Inflammatory macrophage treated with lipopolysaccharide for 1 hour (primary cell): ENCODE results near the gene SYPL2.
"Not testable (repeated sequence)": the region's sequence is repeated elsewhere in the genome, so short reads cannot be mapped to it uniquely, and the experiment has no call there.

Experiments used
- DNase-seq, 2 donors: peaks; one replicate each; pipeline ENCODE4 v3.0.0-alpha.2; 2020 to 2022

SYPL2 gene

DNA sequence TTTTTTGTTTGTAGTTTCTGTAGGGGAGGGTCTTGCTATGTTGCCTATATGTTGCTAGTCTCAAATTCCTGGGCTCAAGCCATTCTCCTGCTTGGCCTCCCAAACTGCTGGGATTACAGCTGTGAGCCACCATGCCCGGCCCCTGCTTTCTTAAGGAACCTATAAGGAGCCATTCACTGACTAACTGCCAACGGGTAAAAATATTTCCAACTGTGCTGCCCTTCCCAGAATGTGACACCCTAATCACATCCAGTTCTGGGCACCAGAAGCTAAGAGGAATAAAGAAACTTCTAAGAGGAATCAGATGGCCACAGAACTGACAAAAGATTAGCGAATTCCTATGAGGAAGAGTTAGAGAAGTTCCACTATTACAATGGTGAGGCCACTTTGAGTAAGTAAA is 6.4 kb downstream of the SYPL2 start:
- DNase-seq = peak in 1 of 2 donors; percentile 22

DNA sequence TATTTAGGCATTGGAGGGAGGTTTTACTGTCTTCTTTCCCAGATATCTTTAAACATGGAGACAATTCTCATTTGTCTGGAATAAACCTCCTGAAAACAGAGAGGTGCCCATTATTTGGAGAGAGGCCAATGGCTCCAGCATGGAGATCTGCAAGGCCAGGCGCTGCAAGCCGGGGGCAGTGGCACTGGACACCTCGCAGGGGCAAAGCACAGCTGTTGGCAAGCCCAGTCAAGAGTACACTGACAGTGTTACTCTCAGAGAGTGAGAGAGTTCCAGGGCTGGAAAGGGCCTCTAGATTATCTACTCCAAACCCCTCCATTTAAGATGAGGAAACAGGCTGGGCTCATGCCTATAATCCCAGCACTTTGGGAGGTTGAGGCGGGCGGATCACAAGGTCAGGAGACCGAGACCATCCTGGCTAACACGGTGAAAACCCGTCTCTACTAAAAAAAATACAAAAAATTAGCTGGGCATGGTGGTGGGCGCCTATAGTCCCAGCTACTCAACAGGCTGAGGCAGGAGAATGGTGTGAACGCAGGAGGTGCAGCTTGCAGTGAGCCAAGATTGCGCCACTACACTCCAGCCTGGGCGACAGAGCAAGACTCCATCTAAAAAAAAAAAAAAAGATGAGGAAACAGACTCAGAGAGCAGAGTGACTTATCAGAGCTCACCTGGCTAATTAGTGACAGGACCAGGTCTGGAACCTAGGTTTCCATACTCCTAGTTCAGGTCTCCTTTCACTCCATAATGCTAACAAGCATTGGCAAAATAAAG is 7.1 kb downstream of the SYPL2 start:
- not testable (repeated sequence) for DNase-seq

DNA sequence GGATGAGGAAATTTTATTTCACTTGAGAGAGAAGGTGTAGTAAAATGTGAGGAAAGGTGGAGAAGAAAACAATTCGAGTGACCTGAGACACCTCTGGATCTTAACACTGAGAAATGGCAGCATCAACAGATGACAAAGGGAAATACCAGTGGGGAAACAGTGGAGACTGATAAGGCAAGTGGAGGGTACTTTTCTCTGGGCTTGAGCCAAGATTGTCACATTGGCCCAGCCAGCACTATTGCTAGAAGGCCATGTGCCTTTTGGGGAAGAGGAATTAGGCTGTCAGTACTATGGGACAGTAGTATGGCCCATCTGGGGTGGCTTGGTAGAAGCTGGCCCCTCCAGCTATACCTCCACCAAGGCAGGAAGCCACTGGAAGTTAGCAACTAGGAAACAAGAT is 8.4 kb downstream of the SYPL2 start:
- peak in 1 of 2 donors; percentile 64 for DNase-seq

DNA sequence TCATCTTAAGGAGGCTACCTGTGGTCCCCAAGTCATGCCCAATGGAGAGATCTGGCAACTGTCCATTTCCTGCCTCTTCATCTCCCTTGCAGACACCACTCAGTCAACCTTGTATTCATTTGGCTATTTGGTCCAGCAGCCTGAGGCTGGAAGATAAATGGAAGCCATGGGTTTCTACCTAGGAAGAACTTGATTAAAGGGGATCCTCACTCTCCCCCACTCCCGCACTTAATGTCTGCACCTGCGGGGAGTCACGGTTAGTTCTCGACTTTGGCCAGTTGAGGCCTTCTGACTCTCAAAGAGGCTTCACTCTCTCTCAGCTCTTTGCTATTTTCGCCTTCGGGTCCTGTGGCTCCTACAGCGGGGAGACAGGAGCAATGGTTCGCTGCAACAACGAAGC is 8.9 kb downstream of the SYPL2 start:
- no peak for DNase-seq

DNA sequence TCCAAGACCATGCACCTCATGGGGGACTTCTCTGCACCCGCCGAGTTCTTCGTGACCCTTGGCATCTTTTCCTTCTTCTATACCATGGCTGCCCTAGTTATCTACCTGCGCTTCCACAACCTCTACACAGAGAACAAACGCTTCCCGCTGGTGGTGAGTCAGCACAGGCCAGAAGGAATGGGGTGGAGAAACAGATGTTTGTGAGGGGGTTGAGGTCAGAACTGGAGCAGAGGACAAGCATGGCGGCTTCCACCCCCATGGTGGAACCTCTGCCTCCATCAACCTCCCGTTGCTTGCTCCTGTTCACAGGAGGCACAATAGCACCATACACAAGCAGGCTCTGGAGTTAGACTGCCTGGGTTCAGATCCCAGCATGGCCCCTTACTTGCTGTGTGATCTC is 10.5 kb downstream of the SYPL2 start:
- DNase-seq = no peak

DNA sequence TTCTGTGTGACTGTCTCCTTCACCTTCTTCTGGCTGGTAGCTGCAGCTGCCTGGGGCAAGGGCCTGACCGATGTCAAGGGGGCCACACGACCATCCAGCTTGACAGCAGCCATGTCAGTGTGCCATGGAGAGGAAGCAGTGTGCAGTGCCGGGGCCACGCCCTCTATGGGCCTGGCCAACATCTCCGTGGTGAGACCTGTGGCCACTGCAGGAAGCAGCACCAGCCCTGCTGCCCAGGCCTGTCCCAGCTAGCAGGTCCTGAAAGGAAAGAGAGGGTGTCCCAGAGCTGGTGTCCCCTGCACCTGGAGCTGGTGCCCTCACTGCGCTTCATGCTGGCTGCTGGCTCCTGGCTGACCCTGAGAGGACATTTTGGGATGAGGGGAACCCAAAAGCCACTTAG is 11.5 kb downstream of the SYPL2 start:
- DNase-seq = no peak

DNA sequence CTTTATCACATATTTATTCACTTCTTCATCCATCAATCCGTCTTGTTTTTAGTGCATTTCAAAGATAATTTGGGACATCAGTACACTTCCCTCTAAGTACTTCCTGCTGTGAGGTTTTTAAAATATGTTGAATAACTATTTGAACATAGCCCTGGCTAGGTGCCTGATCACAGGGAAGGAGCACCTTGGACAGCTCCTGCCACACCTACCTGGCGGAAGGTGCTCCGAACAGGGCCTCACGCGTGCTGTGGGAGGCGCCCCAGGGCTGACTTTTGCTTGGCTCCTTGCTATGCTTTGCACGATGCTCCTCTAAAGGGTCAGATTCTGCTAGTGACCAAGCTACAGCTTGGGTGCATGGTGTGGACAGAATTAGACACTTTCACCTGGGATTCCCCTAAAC is 12.5 kb downstream of the SYPL2 start:
- no peak for DNase-seq

DNA sequence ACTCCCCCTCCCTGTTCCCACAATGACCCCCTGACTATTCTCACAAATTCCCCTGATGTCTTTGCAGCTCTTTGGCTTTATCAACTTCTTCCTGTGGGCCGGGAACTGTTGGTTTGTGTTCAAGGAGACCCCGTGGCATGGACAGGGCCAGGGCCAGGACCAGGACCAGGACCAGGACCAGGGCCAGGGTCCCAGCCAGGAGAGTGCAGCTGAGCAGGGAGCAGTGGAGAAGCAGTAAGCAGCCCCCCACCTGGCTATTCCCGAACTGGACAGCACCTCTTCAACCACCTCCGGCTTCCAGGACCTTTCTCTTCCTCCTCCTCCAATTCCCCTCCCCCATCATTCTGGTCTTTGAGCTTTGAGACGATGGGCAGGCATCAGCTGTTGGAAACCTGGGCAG is 13.0 kb downstream of the SYPL2 start:
- DNase-seq = no peak

DNA sequence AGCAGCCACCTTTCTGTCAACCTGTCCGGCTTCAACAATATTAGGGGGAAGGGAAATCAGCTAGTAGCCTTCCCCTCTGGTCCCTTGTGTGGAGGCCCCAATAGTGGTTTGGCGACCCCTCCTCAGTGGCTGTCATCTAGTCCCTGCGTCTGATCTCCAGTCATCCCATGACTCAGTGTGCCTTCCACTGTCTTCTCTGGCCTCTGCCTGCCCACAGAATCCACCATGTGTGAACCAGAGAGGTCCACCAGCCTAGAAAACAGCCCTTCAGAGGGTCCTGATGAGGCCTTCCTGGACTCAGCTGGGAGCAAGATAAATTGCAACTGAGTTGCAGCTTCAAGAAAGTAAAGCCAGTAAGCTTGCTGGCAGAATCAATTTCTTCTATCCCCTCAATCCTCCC is 13.6 kb downstream of the SYPL2 start:
- DNase-seq = no peak

DNA sequence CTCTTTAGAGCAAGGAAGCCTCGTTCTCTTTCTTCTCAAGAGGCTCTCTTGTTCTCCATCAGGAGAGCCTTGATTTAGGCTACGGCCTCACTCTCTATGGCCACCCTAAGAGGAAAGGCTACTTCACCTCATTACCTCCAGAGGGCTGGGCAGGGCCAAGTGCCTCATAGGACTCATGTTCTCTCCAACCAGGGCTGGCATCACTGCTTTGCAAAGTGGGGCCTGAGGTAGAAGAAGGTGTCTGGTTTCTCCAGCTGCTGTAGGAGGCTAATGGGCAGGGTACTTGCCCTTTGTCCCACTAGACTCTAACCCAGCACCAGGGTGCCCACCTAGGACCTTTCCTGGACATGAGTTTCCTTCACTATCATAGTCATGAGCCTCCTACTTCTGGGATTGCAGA is 15.3 kb downstream of the SYPL2 start:
- DNase-seq = no peak

DNA sequence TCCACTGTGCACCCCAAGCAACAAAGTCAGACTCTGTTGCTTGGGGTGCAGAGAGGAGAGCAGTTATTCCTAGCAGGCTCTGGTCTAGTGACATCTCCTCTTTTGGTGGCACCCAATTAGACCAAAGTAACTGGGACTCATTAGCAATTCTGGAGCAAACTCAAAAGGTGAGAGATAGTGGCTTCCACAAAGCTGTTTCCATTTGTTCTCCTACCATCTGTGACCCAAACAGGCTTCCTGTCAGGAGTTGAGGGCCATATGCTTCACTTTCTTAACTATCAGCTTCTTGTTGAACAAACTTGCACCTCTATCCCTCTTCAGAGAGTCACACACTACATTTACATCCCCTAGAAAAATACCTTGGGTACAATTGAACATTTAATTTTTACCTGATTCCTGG is 15.9 kb downstream of the SYPL2 start:
- DNase-seq = no peak

DNA sequence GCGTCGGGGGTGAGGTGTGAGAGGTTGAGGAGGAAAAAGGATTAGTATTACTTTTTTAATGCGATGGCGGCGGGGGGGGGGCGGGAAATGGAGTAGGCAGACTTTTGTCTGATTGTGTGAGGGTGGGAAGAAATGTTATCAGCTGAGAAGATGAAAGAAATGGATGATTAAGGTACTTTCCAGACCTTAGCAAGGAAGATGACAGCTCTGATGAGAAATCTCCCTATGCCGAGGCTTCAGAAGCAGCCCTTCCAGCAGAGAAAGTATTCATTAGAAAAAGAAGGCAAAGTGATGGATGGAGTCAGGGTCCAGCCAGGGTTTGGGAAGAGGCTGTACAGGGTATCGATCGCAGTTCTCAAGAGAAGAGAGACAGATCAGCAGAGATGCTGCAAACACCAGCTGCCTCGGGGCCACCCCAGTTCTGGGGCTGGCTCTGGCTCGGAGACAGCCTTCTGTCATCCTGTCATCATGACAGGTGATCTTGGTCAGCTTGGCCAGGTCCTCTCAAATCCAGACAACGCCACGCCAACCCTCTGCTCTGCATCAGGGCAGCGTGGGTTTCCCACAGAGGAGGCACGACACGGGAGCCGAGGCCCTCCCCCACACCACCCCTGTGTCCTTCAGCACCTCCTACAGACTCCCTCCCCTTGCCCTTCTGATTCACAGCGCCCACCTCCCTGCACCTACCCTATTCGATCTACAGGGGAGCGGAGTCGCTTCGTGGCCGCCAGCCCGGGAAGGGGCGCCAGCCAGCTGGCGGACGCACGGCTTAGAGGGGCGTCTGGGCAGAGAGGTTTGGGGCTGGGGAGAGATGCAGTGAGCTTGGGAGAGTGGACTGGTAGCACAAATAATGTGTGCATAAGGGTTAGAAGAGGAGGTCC is 16.7 kb downstream of the SYPL2 start:
- peak in 1 of 2 donors; percentile 19 for DNase-seq

DNA sequence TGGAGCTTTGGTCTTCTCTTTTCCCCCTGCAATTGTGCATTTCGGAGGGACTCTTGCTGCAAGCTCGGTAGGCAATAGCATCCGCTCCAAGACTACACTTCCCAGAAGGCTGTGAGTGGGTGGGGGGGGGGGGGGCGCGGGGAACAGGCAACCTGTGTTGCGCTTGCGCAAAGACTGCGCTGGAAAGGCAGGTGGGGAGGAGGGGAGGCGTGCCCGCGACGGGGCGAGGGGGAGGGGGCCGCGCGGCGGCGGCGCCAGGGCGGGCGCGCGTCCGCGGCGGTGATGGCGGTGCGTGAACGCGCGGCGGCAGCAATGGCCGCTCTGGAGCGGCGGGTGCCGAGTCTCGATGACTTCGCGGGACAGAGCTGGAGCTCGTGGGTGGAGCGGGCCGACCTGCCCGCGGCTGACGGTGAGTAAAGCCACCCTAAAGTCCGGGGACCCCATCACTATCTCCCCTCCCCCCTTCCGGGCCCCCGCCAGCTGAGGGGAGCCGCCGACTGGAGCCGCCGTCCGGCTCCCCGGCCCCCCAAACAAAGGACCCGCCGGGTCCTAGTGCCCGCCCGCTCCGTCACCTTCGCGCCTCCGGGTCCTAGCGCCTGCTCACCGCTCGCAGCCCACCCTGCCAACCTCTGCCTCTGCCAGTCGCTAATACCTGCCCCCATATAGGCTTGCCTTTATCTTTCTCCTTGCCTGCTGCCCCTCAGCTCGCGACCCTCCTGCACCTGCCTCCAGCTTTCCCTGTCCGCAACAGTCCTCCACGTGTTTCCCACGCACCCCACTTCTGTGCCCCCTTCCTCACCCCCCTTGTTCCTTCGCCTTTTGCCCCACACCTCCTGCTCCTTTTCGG is 17.5 kb downstream of the SYPL2 start, which contains the start of gene ATXN7L2:
Gene ATXN7L2 (plus strand): TSS at position 234 of the 847 bp plus-strand sequence. CDS start 49 bp downstream, at position 283.
- peak; percentile 77 to 80 for DNase-seq

DNA sequence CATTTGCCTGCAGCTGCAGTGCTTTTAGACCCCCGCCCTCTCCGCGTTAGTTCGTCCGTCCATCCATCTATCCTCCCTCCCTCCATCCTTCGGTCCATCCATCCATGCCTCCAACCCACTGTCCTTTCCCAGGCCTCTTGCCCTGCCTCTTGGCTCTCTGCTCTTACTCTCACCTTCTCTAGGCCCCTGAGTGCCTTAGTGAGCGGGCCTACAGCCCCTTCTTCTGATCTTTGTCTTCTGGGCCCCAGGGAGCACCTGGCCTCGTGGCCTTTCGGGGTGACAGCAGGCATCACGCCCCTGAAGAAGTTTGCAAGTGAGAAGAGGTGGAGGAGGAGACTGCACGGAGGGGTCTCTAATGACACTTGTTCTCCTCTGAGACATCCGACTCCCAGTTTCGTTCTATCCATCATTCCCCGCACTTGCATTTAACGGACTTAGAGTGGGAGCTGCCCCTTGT is 18.2 kb downstream of the SYPL2 start:
- DNase-seq = no peak

DNA sequence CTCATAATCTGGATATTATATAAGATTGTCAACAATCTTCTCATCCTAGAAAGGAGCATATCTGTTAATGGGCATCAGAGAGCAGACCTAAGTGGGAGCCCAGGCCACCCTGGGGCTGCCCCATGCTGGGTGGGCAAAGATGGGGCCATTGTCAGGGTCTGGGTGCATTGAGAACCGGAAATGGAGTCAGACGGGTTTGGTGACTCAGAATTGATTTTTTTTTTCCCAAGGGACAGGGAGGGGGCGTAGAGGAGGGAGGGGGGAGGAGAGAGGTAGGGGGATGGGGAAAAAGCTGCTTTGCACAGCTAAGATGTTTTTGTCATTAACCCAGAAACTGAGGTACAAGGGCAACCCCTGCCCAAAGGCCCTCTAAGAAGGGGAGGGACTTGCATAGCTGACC is 18.7 kb downstream of the SYPL2 start:
- no peak for DNase-seq

DNA sequence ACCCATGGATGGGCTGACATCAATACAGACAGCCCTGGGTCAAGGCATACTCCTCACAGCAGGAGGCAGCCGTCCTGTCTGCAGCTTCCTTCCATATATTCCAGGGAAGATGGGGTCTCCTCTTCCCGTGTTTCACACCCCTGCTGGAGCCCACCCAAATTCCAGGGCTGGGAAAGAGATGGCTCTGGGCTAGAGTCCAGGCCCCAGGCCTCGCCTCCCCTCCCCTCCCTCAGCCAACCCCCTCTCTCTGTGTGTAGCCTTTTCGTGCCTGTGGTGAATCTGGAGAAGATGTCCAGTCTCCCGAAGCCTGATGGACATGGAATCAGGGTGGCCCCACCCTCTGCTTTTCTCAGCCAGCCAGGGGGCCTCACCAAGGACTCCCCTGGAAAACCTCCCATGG is 20.9 kb downstream of the SYPL2 start:
- no peak for DNase-seq

DNA sequence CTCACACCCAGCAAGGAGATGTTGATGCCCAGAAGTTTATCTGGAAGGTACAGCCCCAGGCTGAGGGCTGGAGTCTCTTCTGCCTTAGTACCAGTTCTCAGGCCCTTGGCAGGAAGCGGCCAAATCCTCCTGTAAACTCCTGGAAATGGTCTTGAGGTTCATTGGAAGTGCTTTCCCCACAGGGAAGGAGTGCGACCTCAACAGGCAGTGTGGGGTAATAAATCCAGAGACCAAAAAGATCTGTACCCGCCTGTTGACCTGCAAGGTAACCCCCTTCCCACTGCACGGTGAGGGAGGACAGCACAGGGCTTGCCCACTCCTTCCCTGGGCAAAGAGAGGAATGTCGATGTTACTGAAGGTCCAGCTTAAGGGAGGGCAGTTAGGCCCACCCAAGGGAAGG is 21.9 kb downstream of the SYPL2 start:
- DNase-seq = no peak

DNA sequence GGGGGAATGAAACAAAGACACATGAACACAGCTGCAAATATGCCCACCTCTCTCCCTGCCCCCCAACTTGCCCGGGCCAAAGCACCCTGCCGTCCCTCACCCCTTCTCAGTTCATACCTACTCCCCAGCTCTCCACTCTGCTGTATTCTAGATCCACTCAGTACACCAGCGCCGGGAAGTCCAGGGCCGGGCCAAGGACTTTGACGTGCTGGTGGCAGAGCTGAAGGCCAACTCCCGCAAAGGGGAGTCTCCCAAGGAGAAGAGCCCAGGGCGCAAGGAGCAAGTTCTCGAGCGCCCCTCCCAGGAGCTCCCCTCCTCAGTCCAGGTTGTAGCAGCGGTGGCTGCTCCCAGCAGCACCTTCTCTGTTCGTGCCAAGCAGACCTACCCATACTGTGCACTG is 22.4 kb downstream of the SYPL2 start:
- no peak for DNase-seq

DNA sequence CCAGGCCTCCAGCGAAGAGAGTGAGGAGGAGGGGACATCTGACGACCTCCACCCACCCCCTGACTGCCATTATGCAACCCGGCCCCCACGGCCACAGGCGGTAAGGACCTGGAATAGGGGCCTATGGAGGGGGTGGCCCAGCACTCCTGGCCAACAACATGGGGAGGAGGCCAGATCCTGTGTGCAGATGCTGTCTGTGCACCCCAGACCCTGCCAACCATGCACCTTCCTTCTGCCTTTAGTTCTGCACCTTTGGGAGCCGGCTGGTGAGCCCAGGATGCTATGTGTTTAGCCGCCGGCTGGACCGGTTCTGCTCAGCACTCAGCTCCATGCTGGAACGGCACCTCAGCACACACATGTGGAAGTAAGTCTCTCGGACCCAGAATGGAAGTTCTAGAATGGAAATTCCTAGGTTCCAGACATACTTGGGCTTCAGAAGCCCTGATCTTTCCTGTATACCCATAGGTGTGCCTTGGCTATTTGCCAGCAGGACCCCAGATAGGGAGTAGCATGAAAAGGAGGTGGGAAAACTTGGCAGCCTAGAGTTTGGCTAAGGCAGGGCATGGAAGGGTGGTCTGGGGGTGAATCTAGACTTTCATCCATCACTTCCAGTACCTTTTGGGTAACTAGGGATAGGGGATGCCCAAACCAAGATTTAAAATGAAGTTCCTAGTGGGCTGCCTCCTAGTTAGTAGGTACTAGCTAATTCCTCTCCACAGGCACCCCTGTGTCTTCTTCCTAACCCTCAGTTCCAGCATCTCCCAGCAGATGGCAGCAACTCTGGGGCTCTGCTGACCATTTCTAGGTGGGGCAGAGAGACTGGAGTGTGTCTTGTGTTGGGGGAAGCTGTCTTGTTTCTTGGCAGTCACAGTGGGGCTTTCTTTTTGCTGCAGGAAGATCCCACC is 23.9 kb downstream of the SYPL2 start:
- DNase-seq = peak; percentile 53 to 89

DNA sequence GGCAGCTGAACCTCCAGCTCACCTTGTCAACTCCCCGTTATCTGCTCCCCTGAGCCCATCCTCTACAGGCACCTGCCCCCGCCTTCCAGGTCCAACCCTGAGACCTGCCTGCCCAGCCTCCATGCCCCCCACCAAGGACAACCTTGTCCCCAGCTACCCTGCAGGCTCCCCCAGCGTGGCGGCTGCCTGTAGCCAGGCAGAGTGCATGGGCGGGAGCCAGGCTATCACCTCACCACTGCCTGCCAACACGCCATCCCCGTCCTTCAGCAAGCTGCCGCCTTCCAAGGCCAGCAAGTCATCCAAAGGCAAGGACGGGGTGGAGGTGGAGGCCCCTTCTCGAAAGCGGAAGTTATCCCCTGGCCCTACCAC is 24.6 kb downstream of the SYPL2 start:
- no peak for DNase-seq

DNA sequence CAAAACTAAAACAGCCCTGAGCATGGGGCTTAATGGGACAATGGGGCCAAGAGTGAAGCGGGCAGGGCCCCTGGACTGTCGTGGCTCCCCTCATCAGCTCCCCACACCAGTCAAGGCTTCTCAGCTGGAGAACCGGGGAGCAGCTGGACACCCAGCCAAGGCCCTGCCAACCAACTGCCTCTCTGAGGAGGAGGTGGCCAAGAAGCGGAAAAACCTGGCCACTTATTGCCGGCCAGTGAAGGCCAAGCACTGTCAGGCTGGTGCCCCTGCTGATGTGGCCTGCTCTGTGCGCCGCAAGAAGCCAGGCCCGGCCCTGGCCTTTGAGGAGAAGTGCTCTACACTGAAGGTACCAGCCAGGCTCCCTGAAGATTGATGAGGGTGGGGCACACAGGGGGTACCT is 25.0 kb downstream of the SYPL2 start:
- no peak for DNase-seq

DNA sequence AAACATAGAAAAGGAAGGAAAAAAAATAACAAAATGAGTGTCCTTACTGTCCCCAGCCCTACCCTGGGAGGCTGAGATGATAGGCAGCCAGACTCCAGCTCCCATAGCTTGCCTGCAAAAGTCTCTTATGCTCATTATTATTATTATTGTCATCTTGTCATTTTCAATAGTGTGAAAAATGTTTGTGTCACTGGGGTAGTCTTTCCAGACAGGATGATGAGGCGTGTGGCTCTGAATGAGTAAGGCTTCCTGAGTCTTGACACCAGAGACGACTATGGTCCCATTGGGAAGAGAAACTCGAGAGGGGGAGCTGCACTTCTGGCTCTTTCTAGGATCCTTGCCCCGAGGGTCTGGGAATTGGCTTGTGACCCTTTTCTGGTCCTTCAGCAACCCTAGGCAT is 26.4 kb downstream of the SYPL2 start:
- no peak for DNase-seq
